ENCODE measurements around the gene PLP1.
"Not testable (repeated sequence)": the region's sequence is repeated elsewhere in the genome, so short reads cannot be mapped to it uniquely, and the experiment has no call there.

PLP1 gene

DNA sequence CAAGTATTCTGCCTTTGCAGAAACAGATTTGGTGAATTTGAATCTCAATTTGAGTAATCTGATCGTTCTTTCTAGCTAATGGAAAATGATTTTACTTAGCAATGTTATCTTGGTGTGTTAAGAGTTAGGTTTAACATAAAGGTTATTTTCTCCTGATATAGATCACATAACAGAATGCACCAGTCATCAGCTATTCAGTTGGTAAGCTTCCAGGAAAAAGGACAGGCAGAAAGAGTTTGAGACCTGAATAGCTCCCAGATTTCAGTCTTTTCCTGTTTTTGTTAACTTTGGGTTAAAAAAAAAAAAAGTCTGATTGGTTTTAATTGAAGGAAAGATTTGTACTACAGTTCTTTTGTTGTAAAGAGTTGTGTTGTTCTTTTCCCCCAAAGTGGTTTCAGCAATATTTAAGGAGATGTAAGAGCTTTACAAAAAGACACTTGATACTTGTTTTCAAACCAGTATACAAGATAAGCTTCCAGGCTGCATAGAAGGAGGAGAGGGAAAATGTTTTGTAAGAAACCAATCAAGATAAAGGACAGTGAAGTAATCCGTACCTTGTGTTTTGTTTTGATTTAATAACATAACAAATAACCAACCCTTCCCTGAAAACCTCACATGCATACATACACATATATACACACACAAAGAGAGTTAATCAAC lies 15.3 kb downstream of the PLP1 start:
- H3K9me3 Mint-ChIP-seq = no peaks in the 10 kb centered on the region
- peaks cover 2% of the 10 kb centered on the region for H3K27me3 Mint-ChIP-seq (ENCODE audit: low read depth)
- no peaks in the 10 kb centered on the region for H3K4me1 Mint-ChIP-seq (ENCODE audit: low read depth)
- DNase-seq (ENCODE audit: low spot score) = no peak
- H3K4me3 Mint-ChIP-seq = no peak overlapping the region
- no peaks in the 10 kb centered on the region for H3K36me3 Mint-ChIP-seq (ENCODE audit: low read depth)
- H3K27ac Mint-ChIP-seq = no peak overlapping the region

DNA sequence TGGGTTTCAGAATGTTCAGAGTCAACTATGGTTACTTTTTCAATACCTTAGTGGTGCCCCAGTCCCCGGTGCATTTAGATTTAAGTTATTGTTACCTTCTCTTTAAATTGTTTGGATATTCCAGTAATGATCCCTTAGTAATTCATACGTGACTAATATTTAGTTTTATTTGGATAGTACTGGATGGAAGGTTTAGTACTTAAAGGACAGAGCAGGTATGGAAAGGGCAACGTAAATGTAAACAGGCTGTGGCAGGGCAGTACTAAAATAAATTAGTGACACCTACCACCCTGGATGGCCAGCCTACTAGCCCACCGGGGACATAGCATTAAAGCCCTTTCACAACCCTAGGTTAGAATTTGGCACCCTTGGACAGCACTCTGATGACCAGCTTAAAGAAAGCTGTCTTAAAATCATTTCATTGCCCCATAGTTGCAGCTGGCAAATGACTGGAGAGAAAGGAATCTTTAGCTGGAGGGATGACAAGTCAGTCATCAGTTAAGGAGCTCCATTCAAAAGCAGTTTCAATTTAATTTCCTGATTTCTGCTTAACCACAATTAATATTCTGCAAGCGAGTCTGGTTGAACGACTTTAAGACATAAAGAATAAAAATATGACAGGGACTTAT lies 16.4 kb downstream of the PLP1 start:
- Mint-ChIP-seq H3K27me3 (ENCODE audit: low read depth) (peaks cover 2% of the 10 kb centered on the region), H3K4me1 (ENCODE audit: low read depth) (no peaks in the 10 kb centered on the region), H3K27ac (no peak overlapping the region), H3K36me3 (ENCODE audit: low read depth) (no peaks in the 10 kb centered on the region), H3K4me3 (no peak overlapping the region), H3K9me3 (no peaks in the 10 kb centered on the region)
- DNase-seq (ENCODE audit: low spot score) = no peak

DNA sequence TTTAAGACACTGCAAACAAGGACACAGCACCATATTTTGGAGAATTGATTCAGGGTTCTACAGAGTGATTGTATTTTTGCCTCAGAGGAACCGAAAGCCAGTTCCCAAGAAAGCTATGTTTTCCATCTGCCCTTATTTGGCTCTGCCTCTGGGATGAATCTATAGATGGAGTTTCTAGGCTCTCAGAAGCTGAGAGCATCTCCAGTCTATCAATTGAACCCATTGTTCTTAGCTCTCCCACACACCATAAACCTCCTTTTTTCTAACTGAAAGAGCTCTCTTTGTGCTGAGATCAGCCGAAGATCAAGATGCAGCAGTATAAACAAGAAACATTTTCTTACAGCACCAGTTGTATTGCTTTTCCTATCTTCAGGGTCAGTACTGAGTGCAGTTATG lies 16.9 kb downstream of the PLP1 start:
- no peaks in the 10 kb centered on the region for H3K36me3 Mint-ChIP-seq (ENCODE audit: low read depth)
- no peaks in the 10 kb centered on the region for H3K9me3 Mint-ChIP-seq
- no peak for DNase-seq (ENCODE audit: low spot score)
- H3K27me3 Mint-ChIP-seq (ENCODE audit: low read depth) = peaks cover 2% of the 10 kb centered on the region
- H3K4me1 Mint-ChIP-seq (ENCODE audit: low read depth) = no peaks in the 10 kb centered on the region
- H3K27ac Mint-ChIP-seq = no peak overlapping the region
- H3K4me3 Mint-ChIP-seq = no peak overlapping the region

DNA sequence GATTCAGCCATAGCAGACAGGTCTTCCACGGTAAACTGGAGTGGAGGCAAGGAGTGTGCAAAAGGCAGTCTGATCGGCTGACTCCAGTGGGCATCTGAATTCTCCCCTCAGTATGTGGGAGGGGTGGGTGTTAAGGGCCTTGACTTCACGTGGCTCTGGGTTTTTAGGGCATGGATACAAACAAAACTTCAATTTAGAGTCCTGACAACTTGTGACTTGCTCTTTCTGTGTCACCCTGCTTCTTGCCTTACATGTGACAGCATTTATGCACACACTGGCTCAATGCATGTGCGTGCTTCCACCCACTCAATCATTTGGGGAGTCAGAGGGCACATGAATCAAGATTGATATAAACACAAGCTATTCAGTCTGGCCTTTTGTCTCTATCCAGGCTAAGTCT lies 17.5 kb downstream of the PLP1 start:
- Mint-ChIP-seq H3K27ac (no peak overlapping the region), H3K27me3 (ENCODE audit: low read depth) (peaks cover 2% of the 10 kb centered on the region), H3K36me3 (ENCODE audit: low read depth) (no peaks in the 10 kb centered on the region), H3K4me1 (ENCODE audit: low read depth) (no peaks in the 10 kb centered on the region), H3K4me3 (no peak overlapping the region), H3K9me3 (no peaks in the 10 kb centered on the region)
- DNase-seq (ENCODE audit: low spot score) = no peak

DNA sequence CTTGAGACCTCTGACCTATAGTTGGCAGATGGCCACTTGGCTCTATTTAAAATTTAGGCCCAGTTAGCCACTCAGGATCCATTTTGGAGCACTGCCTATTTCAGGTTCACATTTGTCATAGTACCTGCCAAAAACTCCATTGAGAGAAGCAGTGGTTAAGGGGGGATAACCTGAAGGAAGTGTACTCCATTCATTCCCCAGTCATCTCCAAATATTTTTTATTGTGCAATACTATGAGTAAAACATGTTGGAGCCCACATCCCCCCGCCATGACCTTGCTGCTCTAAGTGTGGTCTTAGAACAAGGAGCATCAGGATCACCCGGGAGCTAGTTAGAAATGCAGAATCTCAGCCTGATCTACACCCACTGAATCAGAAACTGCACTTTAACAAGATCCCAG lies 21.1 kb downstream of the PLP1 start:
- no peaks in the 10 kb centered on the region for H3K9me3 Mint-ChIP-seq
- H3K27ac Mint-ChIP-seq = no peak overlapping the region
- no peaks in the 10 kb centered on the region for H3K36me3 Mint-ChIP-seq (ENCODE audit: low read depth)
- peaks cover 8% of the 10 kb centered on the region for H3K4me1 Mint-ChIP-seq (ENCODE audit: low read depth)
- H3K27me3 Mint-ChIP-seq (ENCODE audit: low read depth) = peaks cover 2% of the 10 kb centered on the region
- H3K4me3 Mint-ChIP-seq = no peak overlapping the region
- no peak for DNase-seq (ENCODE audit: low spot score)

DNA sequence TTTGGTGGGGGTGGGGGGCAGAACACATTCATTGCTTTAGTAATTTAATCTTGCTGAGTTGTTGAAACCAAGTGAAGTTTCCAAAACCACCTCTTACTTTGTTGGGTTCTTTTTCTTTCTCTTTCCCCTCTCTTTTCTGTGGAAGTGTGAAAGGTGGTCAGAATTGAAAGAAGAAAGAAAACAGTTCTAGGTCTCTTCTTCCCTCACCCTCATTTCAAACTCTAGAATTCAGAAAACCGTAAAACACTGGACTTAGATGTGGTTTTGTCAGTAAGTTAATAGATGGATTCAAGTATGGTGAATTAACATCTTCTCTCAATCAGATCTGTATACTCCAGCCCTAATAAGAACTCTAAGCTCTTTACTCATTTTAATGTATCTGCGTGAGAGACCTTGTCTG lies 23.7 kb downstream of the PLP1 start:
- H3K4me3 Mint-ChIP-seq = no peak overlapping the region
- peaks cover 8% of the 10 kb centered on the region for H3K4me1 Mint-ChIP-seq (ENCODE audit: low read depth)
- no peak overlapping the region for H3K27ac Mint-ChIP-seq
- H3K27me3 Mint-ChIP-seq (ENCODE audit: low read depth) = no peaks in the 10 kb centered on the region
- no peaks in the 10 kb centered on the region for H3K9me3 Mint-ChIP-seq
- H3K36me3 Mint-ChIP-seq (ENCODE audit: low read depth) = no peaks in the 10 kb centered on the region
- DNase-seq (ENCODE audit: low spot score) = no peak

DNA sequence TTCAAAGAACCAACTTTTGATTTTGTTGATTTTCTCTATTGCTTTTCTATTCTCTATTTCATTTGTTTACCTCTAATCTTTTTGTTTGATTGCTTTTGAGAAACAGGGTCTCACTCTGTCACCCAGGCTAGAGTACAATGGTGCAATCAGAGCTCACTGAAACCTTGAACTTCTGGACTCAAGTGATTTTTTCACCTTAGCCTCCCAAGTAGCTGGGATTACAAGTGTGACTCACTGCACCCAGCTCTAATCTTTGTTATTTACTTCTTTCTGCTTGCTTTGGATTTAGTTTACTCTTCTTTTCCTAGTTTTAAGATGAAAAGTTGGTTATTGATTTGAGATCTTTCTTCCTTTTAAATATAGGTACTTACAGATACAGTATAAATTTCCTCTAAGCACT lies 29.2 kb downstream of the PLP1 start:
- Mint-ChIP-seq H3K36me3 (ENCODE audit: low read depth) (no peaks in the 10 kb centered on the region), H3K27me3 (ENCODE audit: low read depth) (no peaks in the 10 kb centered on the region), H3K4me3 (no peak overlapping the region), H3K27ac (no peak overlapping the region), H3K9me3 (no peaks in the 10 kb centered on the region), H3K4me1 (ENCODE audit: low read depth) (peaks cover 8% of the 10 kb centered on the region)
- DNase-seq (ENCODE audit: low spot score) = no peak

DNA sequence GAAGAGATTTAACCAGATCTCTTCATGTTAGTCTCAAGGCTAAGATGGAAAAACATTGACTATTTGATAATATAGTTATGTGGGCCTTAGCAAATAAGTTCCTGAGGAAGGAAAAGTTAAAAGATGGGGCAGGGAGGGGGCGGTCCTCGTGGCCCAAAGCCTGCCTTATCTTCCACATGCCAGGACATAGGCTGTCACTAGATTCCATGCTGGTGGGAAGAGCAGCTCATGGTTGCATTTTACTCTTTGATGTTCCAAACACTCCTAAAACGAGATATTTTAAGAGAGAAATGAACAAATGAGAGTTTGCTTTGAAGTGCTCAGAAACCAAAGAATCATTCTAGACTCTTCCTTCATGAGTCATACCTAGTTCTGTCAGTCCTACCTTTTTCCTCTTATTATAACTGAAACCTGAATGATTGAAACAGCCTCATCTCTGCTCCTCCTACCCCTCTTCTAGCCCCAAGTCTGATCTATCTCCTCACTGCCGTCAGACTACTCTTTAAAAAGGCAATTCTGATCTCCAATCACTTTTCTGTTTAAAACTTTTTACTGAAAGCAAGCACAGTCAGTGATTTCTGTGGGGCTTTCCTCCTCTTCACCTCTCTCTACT lies 30.3 kb downstream of the PLP1 start:
- DNase-seq (ENCODE audit: low spot score) = no peak
- Mint-ChIP-seq H3K27me3 (ENCODE audit: low read depth) (no peaks in the 10 kb centered on the region), H3K4me3 (no peak overlapping the region), H3K27ac (no peak overlapping the region), H3K36me3 (ENCODE audit: low read depth) (no peaks in the 10 kb centered on the region), H3K9me3 (no peaks in the 10 kb centered on the region), H3K4me1 (ENCODE audit: low read depth) (peaks cover 5% of the 10 kb centered on the region)

DNA sequence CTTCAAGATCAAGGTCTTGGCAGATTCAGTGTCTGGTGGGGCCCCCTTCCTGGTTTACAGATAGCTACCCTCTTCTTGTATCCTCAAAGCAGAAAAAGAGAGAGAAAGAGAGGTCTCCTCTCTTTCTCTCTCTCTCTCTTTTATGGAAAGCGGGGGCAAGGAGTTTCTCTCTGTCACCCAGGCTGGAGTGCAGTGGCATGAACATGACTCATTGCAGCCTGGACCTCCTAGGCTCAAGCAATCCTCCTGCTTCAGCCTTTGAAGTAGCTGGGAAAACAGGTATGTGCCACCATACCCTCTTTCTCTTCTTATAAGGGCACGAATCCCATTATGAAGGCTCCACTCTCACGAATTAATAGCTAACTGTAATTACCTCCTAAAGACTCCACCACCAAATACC lies 35.2 kb downstream of the PLP1 start:
- H3K4me3 Mint-ChIP-seq = no peak overlapping the region
- H3K27me3 Mint-ChIP-seq (ENCODE audit: low read depth) = peaks cover 15% of the 10 kb centered on the region
- no peaks in the 10 kb centered on the region for H3K9me3 Mint-ChIP-seq
- H3K4me1 Mint-ChIP-seq (ENCODE audit: low read depth) = peaks cover 9% of the 10 kb centered on the region
- no peak for DNase-seq (ENCODE audit: low spot score)
- H3K36me3 Mint-ChIP-seq (ENCODE audit: low read depth) = no peaks in the 10 kb centered on the region
- no peak overlapping the region for H3K27ac Mint-ChIP-seq

DNA sequence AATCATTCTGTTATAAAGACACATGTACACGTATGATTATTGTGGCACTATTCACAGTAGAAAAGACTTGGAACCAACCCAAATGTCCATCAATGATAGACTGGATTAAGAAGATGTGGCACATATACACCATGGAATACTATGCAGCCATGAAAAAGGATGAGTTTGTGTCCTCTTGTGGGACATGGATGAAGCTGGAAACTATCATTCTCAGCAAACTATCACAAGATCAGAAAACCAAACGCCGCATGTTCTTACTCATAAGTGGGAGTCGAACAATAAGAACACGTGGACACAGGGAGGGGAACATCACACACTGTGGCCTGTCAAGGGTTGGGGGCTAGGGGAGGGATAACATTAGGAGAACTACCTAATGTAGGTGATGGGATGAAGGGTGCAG lies 40.5 kb downstream of the PLP1 start:
- H3K27ac Mint-ChIP-seq; H3K4me3 Mint-ChIP-seq; H3K36me3 Mint-ChIP-seq (ENCODE audit: low read depth); DNase-seq (ENCODE audit: low spot score); H3K4me1 Mint-ChIP-seq (ENCODE audit: low read depth); H3K9me3 Mint-ChIP-seq: not testable (repeated sequence)
- peaks cover 15% of the 10 kb centered on the region for H3K27me3 Mint-ChIP-seq (ENCODE audit: low read depth)

DNA sequence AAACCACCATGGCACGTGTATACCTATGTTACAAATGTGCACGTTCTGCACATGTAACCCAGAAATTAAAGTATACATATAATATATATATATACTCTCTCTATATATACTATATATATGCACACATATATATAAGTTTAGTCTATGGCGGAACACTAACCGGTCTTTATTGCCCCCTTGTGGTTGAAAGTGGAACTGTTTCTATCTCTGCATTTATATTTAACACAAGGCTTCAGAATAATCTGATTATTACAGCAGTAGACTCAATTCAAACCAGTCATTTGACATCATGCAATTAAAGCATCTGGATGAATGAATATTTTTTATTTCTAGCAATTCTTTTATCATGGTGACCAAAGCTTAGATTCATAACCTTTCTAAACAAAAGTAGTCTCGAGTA lies 40.9 kb downstream of the PLP1 start:
- no peaks in the 10 kb centered on the region for H3K36me3 Mint-ChIP-seq (ENCODE audit: low read depth)
- no peak overlapping the region for H3K4me3 Mint-ChIP-seq
- peaks cover 15% of the 10 kb centered on the region for H3K27me3 Mint-ChIP-seq (ENCODE audit: low read depth)
- no peaks in the 10 kb centered on the region for H3K9me3 Mint-ChIP-seq
- no peak overlapping the region for H3K27ac Mint-ChIP-seq
- H3K4me1 Mint-ChIP-seq (ENCODE audit: low read depth) = peaks cover 6% of the 10 kb centered on the region
- no peak for DNase-seq (ENCODE audit: low spot score)

DNA sequence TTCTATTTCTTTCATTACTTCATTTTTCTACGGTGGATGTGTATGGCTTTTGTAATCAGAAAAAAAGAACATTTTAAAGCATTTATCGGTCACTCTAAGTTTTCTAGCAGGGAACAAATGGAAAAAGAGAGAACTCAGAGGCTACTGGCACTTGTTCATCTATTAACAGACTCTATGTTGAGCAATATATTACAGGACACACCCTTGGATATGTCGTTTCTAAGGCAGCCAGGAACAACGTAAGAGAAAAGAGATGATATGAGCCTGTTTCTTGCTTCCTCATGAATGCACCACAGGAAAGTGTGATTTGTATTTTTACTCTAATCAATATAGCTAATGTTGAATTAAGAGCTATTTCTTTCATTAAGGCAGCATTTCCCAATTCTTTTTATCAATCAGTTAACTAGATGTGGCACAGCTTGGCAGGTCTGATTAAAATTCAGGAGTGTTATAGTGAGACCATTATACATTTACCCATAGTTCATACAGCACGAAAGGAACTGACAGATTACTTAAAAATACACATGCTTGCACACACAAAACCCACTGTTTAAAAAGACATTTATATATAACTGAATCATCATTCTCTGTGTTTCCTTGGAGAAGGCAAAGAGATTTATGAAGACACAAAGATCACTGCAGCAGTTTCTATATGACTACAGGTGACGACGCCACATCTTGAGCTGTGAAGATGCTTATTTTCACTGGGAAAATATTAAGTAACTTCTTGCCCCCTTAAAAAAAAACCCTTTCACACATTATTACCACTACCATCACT lies 42.4 kb downstream of the PLP1 start:
- Mint-ChIP-seq H3K9me3 (no peaks in the 10 kb centered on the region), H3K4me3 (no peak overlapping the region), H3K27ac (no peak overlapping the region), H3K27me3 (ENCODE audit: low read depth) (peaks cover 11% of the 10 kb centered on the region), H3K36me3 (ENCODE audit: low read depth) (no peaks in the 10 kb centered on the region), H3K4me1 (ENCODE audit: low read depth) (peaks cover 5% of the 10 kb centered on the region)
- no peak for DNase-seq (ENCODE audit: low spot score)

DNA sequence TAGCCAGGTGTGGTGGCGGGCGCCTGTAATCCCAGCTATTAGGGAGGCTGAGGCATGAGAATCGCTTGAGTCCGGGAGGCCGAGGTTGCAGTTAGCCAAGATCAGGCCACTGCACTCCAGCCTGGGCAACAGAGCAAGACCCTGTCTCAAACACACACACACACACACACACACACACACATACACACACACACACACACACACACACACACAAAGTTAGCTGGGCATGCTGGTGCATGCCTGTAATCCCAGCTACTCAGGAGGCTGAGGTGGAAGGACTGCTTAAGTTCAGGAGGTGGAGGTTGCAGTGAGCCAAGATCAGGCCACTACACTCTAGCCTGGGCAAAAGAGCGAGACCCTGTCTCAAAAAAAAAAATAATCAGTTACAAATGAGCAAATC lies 44.2 kb downstream of the PLP1 start:
- H3K27ac Mint-ChIP-seq; DNase-seq (ENCODE audit: low spot score); H3K4me1 Mint-ChIP-seq (ENCODE audit: low read depth); H3K9me3 Mint-ChIP-seq; H3K27me3 Mint-ChIP-seq (ENCODE audit: low read depth); H3K4me3 Mint-ChIP-seq; H3K36me3 Mint-ChIP-seq (ENCODE audit: low read depth): not testable (repeated sequence)

DNA sequence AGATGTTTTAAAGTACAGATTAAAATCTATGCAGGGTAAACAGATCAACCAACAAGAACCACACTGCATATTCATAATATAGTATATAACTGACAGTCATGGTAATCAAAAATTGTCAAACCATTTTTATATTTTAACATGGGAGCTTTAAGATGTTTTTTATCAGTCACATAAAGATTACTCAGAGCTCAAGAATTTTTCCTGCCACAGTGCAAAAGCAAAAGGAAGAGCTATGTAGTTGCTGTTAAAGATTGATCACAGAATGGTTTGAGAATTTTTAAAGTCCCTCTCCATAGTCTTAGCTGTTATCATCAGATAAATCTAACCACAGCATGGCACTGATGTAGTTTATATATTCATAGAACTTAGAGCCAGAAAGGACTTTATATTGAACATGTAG lies 47.0 kb downstream of the PLP1 start:
- DNase-seq (ENCODE audit: low spot score) = no peak
- no peak overlapping the region for H3K27ac Mint-ChIP-seq
- no peaks in the 10 kb centered on the region for H3K27me3 Mint-ChIP-seq (ENCODE audit: low read depth)
- no peaks in the 10 kb centered on the region for H3K9me3 Mint-ChIP-seq
- H3K4me3 Mint-ChIP-seq = no peak overlapping the region
- no peaks in the 10 kb centered on the region for H3K36me3 Mint-ChIP-seq (ENCODE audit: low read depth)
- H3K4me1 Mint-ChIP-seq (ENCODE audit: low read depth) = no peaks in the 10 kb centered on the region
